Heart left ventricle (tissue), 16 donors: ENCODE measurements around the gene HIVEP2. TPM values are rescaled to one million over a fixed set of nuclear protein-coding genes. Genes with fewer than 3 reads are reported as not detected.

Source experiments
- ATAC-seq, 4 donors: fragments of 200-7000 bp; cut with Tn5 transposase; one replicate each; pipeline ENCODE4 v1.9.1; 2020 to 2022; ENCODE audit warnings: moderate library complexity in 4 of 4, mild to moderate bottlenecking in 3 of 4, moderate number of reproducible peaks in 1 of 4
- DNase-seq, 5 donors: peaks; one replicate each; pipeline ENCODE4 v3.0.0-alpha.2; 2020
- H3K27ac ChIP-seq, 12 donors: fragments of 200-600 bp; sonication (generic) in 4 of 12; one replicate each; pipeline versions ENCODE4 v1.5.0 to v1.8.0; 2016 to 2022; ENCODE audit warnings: mild to moderate bottlenecking in 2 of 12
- H3K27me3 ChIP-seq, 9 donors: fragments of 200-600 bp; sonication (generic) in 2 of 9; one replicate each; pipeline versions ENCODE4 v1.5.1 to v1.8.0; 2016 to 2022; ENCODE audit warnings: mild to moderate bottlenecking in 3 of 9
- H3K36me3 ChIP-seq, 9 donors: fragments of 200-600 bp; sonication (generic) in 2 of 9; one replicate each; pipeline versions ENCODE4 v1.5.0 to v1.8.0; 2018 to 2022; ENCODE audit warnings: mild to moderate bottlenecking in 2 of 9
- H3K4me1 ChIP-seq, 12 donors: fragments of 200-600 bp; sonication (generic) in 4 of 12; one replicate each; pipeline versions ENCODE4 v1.5.0 to v1.8.0; 2016 to 2022; ENCODE audit warnings: mild to moderate bottlenecking in 3 of 12
- H3K4me3 ChIP-seq, 12 donors: fragments of 200-600 bp; sonication (generic) in 4 of 12; one replicate each; pipeline versions ENCODE4 v1.5.0 to v1.8.0; 2017 to 2022; ENCODE audit warnings: mild to moderate bottlenecking in 9 of 12, moderate library complexity in 4 of 12
- H3K9me3 ChIP-seq, 12 donors: fragments of 200-600 bp; sonication (generic) in 4 of 12; one replicate each; pipeline versions ENCODE4 v1.5.0 to v1.8.0; 2016 to 2022; ENCODE audit warnings: mild to moderate bottlenecking in 1 of 12
- POLR2A ChIP-seq, 2 donors: fragments of 450-650 bp; IDR thresholded peaks; one replicate each; pipeline ENCODE4 v1.6.1; 2017; ENCODE audit warnings: antibody characterized with exemption in 2 of 2, mild to moderate bottlenecking in 2 of 2, moderate library complexity in 2 of 2
- WGBS, 4 donors: extraction: QIAGEN DNeasy Blood & Tissue Kit in 2 of 4; methylation state at CpG; one replicate each; pipeline versions ENCODE4 v1.1.5 to v1.1.7; 2013 to 2018; 5-methylcytosine and 5-hydroxymethylcytosine counted together
- intact Hi-C, 10 donors: fragments of 100-400 bp; cut with DNase I; formaldehyde crosslinking; loops; one replicate each; pipeline versions ENCODE4 v1.11.1 to v1.14.2; 2022
- polyA plus RNA-seq, 2 donors: library from polyadenylated mRNA; stranded (reverse); fragments of 200-250 nt; gene quantifications; one replicate each; pipeline ENCODE4 v1.2.3, GENCODE V29; 2013
- total RNA-seq, 9 donors: library from RNA; depleted of rRNA in 2 of 9; stranded (reverse); fragments of >200 nt in 2 of 9; fragmentation: NEBNext Ultra II Directional in 3 of 9; extraction: Animal tissue kit (Norgen Biotek cat#: 25700) in 3 of 9; gene quantifications; one replicate each; pipeline versions ENCODE4 v1.1.0 to v1.2.4, GENCODE V29; 2016 to 2023
- TF ChIP-seq, protein P1 (sequence below), 12 donors: fragments of 200-600 bp; sonication (generic) in 4 of 12; IDR thresholded peaks; one replicate each; pipeline versions ENCODE4 v1.5.0 to v1.8.0; 2018 to 2022; ENCODE audit warnings: antibody characterized with exemption in 12 of 12, mild to moderate bottlenecking in 5 of 12
- donor health status: ischemic (EF 13 %, LVEDD 7.1; RV severe dilation, severe dysfunction).
- donor health status: healthy with polysubstance abuse.
- donor health status: DM: no; HTN: yes; CAD: no.
- donor health status: DM: no; HTN: no; CAD: no.
- donor health status: ischemic (EF 25% LVEDD 6.9; RV normal size, moderate dysfunction).
- donor health status: ischemic (EF 25% LVEDD 5.7; RV mildly dilated, moderate dysfunction).
- donor health status: healthy.
- donor health status: DM: yes; HTN: yes; CAD: no.
- donor health status: ischemic (EF 35%, LVEDD 5.7; RV mildly dilated, moderate dysfunction).
- donor health status: nonischemic (EF 11% LVEDD 7.7; RV severe dilation, severe dysfunction).
- donor health status: DM: yes; HTN: yes; CAD: no.
- donor health status: PGD.
- donor health status: ischemic (EF 29% LVEDD 5.4; RV normal size, mild dysfunction).
- donor health status: nonischemic (EF 23%, LVEDD 6.1; RV moderate dilation, normal function).

HIVEP2 gene
- total and polyA plus RNA-seq, 11 donors: 2.7 to 31.2 (median 20.4) TPM

DNA sequence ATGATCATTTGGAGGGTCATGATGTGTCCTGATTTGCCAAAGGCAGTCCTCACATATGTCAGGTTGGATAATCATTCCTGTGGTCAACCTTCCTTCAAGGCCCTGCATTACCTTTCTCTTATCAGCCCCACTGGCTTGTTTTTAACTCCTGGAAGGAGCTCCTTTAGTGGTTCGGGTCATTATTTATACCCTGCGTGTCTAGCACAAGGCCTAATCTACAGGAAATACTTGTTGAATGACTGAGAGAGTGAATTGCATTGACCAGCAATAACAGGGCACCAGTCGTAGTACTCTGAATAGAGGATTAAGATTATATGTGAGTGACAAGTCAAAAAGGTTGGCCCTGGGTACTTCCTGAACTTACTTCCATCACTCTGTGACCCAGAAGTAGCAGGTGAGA, 4.5 kb downstream of the HIVEP2 start:
- ATAC-seq: no peak
- no peak for DNase-seq
- H3K9me3 ChIP-seq: no peaks in the 10 kb centered on the region
- no peak for TF ChIP-seq POLR2A (IDR thresholded peaks at IDR 0.05)
- TF ChIP-seq, protein P1, sequence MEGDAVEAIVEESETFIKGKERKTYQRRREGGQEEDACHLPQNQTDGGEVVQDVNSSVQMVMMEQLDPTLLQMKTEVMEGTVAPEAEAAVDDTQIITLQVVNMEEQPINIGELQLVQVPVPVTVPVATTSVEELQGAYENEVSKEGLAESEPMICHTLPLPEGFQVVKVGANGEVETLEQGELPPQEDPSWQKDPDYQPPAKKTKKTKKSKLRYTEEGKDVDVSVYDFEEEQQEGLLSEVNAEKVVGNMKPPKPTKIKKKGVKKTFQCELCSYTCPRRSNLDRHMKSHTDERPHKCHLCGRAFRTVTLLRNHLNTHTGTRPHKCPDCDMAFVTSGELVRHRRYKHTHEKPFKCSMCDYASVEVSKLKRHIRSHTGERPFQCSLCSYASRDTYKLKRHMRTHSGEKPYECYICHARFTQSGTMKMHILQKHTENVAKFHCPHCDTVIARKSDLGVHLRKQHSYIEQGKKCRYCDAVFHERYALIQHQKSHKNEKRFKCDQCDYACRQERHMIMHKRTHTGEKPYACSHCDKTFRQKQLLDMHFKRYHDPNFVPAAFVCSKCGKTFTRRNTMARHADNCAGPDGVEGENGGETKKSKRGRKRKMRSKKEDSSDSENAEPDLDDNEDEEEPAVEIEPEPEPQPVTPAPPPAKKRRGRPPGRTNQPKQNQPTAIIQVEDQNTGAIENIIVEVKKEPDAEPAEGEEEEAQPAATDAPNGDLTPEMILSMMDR (IDR thresholded peaks at IDR 0.05): no peak
- 70 to 81% (median 77%) methylated on average over 3 of the region's 3 CpGs for WGBS, 4 donors
- H3K36me3 ChIP-seq: no peaks in the 10 kb centered on the region
- intact Hi-C loops: loop anchor here in 7 of 10 donors (5.0 to 10.0 kb wide), 7 partner anchors 46 to 196 kb away; partner anchors contain the start of gene AIG1 (in 1 of the 7)
- H3K27me3 ChIP-seq: no peaks in the 10 kb centered on the region
- H3K27ac ChIP-seq: no peak overlapping the region
- H3K4me1 ChIP-seq: peaks cover 0 to 52% (median 13%) of the 10 kb centered on the region in 12 donors
- no peak overlapping the region for H3K4me3 ChIP-seq

GRCh38 chr6:142938510-142938909, 6.5 kb downstream of the HIVEP2 start:
- TF ChIP-seq, protein P1 (IDR thresholded peaks at IDR 0.05): no peak
- TF ChIP-seq POLR2A (IDR thresholded peaks at IDR 0.05): no peak
- Histone ChIP-seq H3K9me3 (no peaks in the 10 kb centered on the region), H3K4me3 (no peak overlapping the region), H3K27ac (no peak overlapping the region), H3K36me3 (no peaks in the 10 kb centered on the region), H3K4me1 (peaks cover 3 to 65% (median 22%) of the 10 kb centered on the region in 12 donors), H3K27me3 (no peaks in the 10 kb centered on the region)
- 82 to 87% (median 84%) methylated on average over 5 of the region's 5 CpGs for WGBS, 4 donors
- no peak for DNase-seq
- intact Hi-C loops: loop anchor here in 1 of 10 donors (10.0 kb wide), 1 partner anchor 486 kb away; no protein-coding TSS in a partner anchor
- ATAC-seq: no peak

- TF ChIP-seq POLR2A (IDR thresholded peaks at IDR 0.05): no peak
- TF ChIP-seq, protein P1 (IDR thresholded peaks at IDR 0.05): no peak
- no peak overlapping the region for H3K4me3 ChIP-seq
- no peaks in the 10 kb centered on the region for H3K9me3 ChIP-seq
- WGBS, 4 donors: 86 to 91% (median 88%) methylated on average over 5 of the region's 5 CpGs
- ATAC-seq: no peak
- intact Hi-C loops: loop anchor here in 1 of 10 donors (10.0 kb wide), 1 partner anchor 487 kb away; no protein-coding TSS in a partner anchor
- no peaks in the 10 kb centered on the region for H3K36me3 ChIP-seq
- no peak for DNase-seq
- H3K4me1 ChIP-seq: peaks cover 3 to 64% (median 22%) of the 10 kb centered on the region in 12 donors
- no peak overlapping the region for H3K27ac ChIP-seq
- H3K27me3 ChIP-seq: no peaks in the 10 kb centered on the region
Observed at GRCh38 chr6:142937986-142938385, 7.0 kb downstream of the HIVEP2 start.

DNA sequence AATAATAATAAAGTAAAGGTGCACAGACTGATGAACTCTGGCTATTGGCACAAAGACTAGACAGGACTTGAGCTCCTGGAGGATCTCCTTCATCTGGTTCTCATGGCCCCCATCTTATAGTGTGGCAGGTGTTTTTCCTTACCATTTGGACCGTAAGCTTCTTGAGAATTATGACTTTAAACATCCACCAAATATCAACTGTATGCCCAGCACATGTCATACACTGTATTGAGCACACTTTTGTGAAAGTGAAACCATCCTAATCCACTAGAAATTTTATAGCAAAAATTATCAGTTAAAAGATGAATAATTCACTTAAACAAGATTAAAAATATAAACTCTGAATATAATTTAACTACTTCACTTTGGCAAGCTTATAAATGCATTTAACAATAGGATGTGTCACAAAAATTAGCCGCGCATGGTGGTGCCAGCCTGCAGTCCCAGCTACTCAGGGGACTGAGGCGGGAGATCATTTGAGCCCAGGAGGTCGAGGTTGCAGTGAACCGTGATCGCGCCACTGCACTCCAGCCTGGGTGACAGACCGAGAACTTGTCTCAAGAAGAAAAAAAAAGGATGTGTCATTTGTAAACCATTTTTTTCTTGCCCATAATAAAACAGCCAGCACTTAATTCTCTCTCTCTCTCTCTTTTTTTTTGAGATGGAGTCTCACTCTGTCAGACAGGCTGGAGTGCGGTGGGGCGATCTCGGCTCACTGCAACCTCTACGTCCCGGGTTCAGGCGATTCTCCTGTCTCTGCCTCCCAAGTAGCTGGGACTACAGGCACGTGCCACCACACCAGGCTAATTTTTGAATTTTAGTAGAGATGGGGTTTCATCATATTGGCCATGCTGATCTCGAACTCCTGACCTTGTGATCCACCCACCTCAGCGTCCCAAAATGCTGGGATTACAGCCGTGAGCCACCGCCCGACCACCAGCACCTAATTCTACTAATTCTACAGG, 9.1 kb downstream of the HIVEP2 start:
- intact Hi-C loops: loop anchor here in 1 of 10 donors (10.0 kb wide), 1 partner anchor 489 kb away; no protein-coding TSS in a partner anchor
- TF ChIP-seq, protein P1 (IDR thresholded peaks at IDR 0.05): no peak
- TF ChIP-seq POLR2A (IDR thresholded peaks at IDR 0.05): no peak
- no peak for DNase-seq
- Histone ChIP-seq H3K27ac (peak overlapping the region in 1 of 12 donors; percentile 14), H3K9me3 (no peaks in the 10 kb centered on the region), H3K36me3 (no peaks in the 10 kb centered on the region), H3K4me1 (peaks cover 3 to 54% (median 20%) of the 10 kb centered on the region in 12 donors), H3K4me3 (peak overlapping the region in 1 of 12 donors; percentile 16), H3K27me3 (no peaks in the 10 kb centered on the region)
- WGBS, 4 donors: 94 to 97% (median 96%) methylated on average over 21 of the region's 21 CpGs
- no peak for ATAC-seq
